Neuronal stem cell (in vitro differentiated cells): ENCODE measurements around the gene POLG2.

ENCODE experiments used
- DNase-seq: peaks from one replicate; pipeline ENCODE4 v3.0.0-alpha.2; 2013; ENCODE audit warnings: low spot score
- H2AFZ ChIP-seq: one replicate; pipeline ENCODE4 v1.6.1; 2013; ENCODE audit warnings: mild to moderate bottlenecking, low read length, inconsistent platforms
- H2AK5ac ChIP-seq: 2 replicates; pipeline ENCODE4 v1.6.1; 2013; ENCODE audit warnings: low read depth, mild to moderate bottlenecking, inconsistent platforms, low read length, moderate library complexity, mixed read lengths
- H2BK120ac ChIP-seq: 2 replicates; pipeline ENCODE4 v1.6.1; 2013; ENCODE audit warnings: low read depth, mild to moderate bottlenecking, inconsistent platforms, low read length, moderate library complexity, mixed read lengths
- H2BK12ac ChIP-seq: one replicate; pipeline ENCODE4 v1.6.1; 2013; ENCODE audit warnings: low read length, inconsistent platforms
- H2BK15ac ChIP-seq: 2 replicates; pipeline ENCODE4 v1.6.1; 2013; ENCODE audit warnings: mild to moderate bottlenecking, low read length, inconsistent platforms, mixed read lengths
- H2BK5ac ChIP-seq: one replicate; pipeline ENCODE4 v1.6.1; 2013; ENCODE audit warnings: inconsistent platforms, mild to moderate bottlenecking, low read length, moderate library complexity
- H3K14ac ChIP-seq: one replicate; pipeline ENCODE4 v1.6.1; 2013; ENCODE audit warnings: low read length, inconsistent platforms
- H3K18ac ChIP-seq: 2 replicates; pipeline ENCODE4 v1.6.1; 2013; ENCODE audit warnings: low read length, inconsistent platforms
- H3K23ac ChIP-seq: 2 replicates; pipeline ENCODE4 v1.6.1; 2013; ENCODE audit warnings: low read depth, mild to moderate bottlenecking, mixed read lengths, low read length, inconsistent platforms; ENCODE audit not compliant: poor library complexity
- H3K27ac ChIP-seq: replicated peaks from 3 replicates; pipeline ENCODE4 v1.5.1; 2013; ENCODE audit warnings: low read length, inconsistent platforms
- H3K27me3 ChIP-seq, 3 experiments: 2 replicates each; pipeline ENCODE4 v1.6.1; 2013; ENCODE audit warnings: low read length in 3 of 3, mild to moderate bottlenecking in 2 of 3, inconsistent platforms in 1 of 3, low read depth in 1 of 3, mixed read lengths in 1 of 3, moderate library complexity in 1 of 3; ENCODE audit not compliant: control insufficient read depth in 3 of 3, insufficient read depth in 3 of 3
- H3K36me3 ChIP-seq, 2 donors: replicated peaks in 1 of 2; 2 replicates each; pipeline ENCODE4 v1.6.1; 2013; ENCODE audit warnings: low read length in 2 of 2; ENCODE audit not compliant: control insufficient read depth in 2 of 2, insufficient read depth in 2 of 2
- H3K4ac ChIP-seq: 2 replicates; pipeline ENCODE4 v1.6.1; 2013; ENCODE audit warnings: inconsistent platforms, mild to moderate bottlenecking, low read length, moderate library complexity
- H3K4me1 ChIP-seq, 2 donors: 1 replicate in 1 of 2; 2 replicates in 1 of 2; pipeline ENCODE4 v1.6.1; 2013; ENCODE audit warnings: low read length in 2 of 2, low read depth in 1 of 2; ENCODE audit not compliant: control insufficient read depth in 2 of 2, insufficient read depth in 1 of 2
- H3K4me2 ChIP-seq: one replicate; pipeline ENCODE4 v1.6.1; 2013; ENCODE audit warnings: mild to moderate bottlenecking, low read length, inconsistent platforms; ENCODE audit not compliant: insufficient read depth, poor library complexity, severe bottlenecking
- H3K4me3 ChIP-seq, 2 donors: 2 replicates each; pipeline ENCODE4 v1.5.1; 2013; ENCODE audit warnings: low read length in 2 of 2, mild to moderate bottlenecking in 2 of 2, inconsistent platforms in 1 of 2, moderate library complexity in 1 of 2
- H3K79me1 ChIP-seq: one replicate; pipeline ENCODE4 v1.6.1; 2013; ENCODE audit warnings: low read depth, mild to moderate bottlenecking, inconsistent platforms, low read length, moderate library complexity
- H3K9ac ChIP-seq: one replicate; pipeline ENCODE4 v1.6.1; 2013; ENCODE audit warnings: mild to moderate bottlenecking, low read depth, low read length, inconsistent platforms; ENCODE audit not compliant: poor library complexity
- H3K9me3 ChIP-seq, 2 donors: replicated peaks in 1 of 2; 2 replicates each; pipeline versions ENCODE3 to v1.6.1; 2013; ENCODE audit warnings: low read length in 2 of 2, mild to moderate bottlenecking in 2 of 2, inconsistent platforms in 1 of 2, low read depth in 1 of 2, mixed read lengths in 1 of 2, moderate library complexity in 1 of 2; ENCODE audit not compliant: control insufficient read depth in 2 of 2, insufficient read depth in 1 of 2
- H4K8ac ChIP-seq: one replicate; pipeline ENCODE4 v1.6.1; 2013; ENCODE audit warnings: low read depth, mild to moderate bottlenecking, inconsistent platforms, low read length, moderate library complexity
- H4K91ac ChIP-seq: one replicate; pipeline ENCODE4 v1.6.1; 2013; ENCODE audit warnings: low read length, low read depth, mild to moderate bottlenecking, inconsistent platforms; ENCODE audit not compliant: poor library complexity
- WGBS, 2 donors: extraction: QIAGEN DNeasy Blood & Tissue Kit; methylation state at CpG; one replicate each; pipeline ENCODE4 v1.1.7; 2013; ENCODE audit warnings: missing lambda C conversion rate in 2 of 2, mixed read lengths in 1 of 2; ENCODE audit not compliant: insufficient read length in 2 of 2, insufficient replicate concordance in 1 of 2; ENCODE audit errors: extremely low coverage in 2 of 2; 5-methylcytosine and 5-hydroxymethylcytosine counted together

Gene POLG2

GRCh38 chr17:64515419-64515818, 18.6 kb upstream of the POLG2 start:
- H3K14ac ChIP-seq: no peak overlapping the region
- H3K4me2 ChIP-seq: no peak overlapping the region
- no peak overlapping the region for H2BK15ac ChIP-seq
- no peak overlapping the region for H4K8ac ChIP-seq
- H3K27ac ChIP-seq: no peak overlapping the region
- H3K4ac ChIP-seq: no peak overlapping the region
- no peak overlapping the region for H3K18ac ChIP-seq
- no peak overlapping the region for H3K9ac ChIP-seq
- no peak overlapping the region for H2AK5ac ChIP-seq
- no peak overlapping the region for H3K4me3 ChIP-seq
- H3K27me3 ChIP-seq: no peaks in the 10 kb centered on the region
- H2BK12ac ChIP-seq: no peak overlapping the region
- no peak overlapping the region for H4K91ac ChIP-seq
- DNase-seq: no peak
- WGBS, 2 donors: no CpG with 5 or more reads among the region's 2 CpGs
- H2AFZ ChIP-seq: no peak overlapping the region
- H3K79me1 ChIP-seq: peaks cover 2% of the 10 kb centered on the region
- H3K4me1 ChIP-seq: no peaks in the 10 kb centered on the region
- H2BK5ac ChIP-seq: no peak overlapping the region
- H3K9me3 ChIP-seq: no peaks in the 10 kb centered on the region
- no peak overlapping the region for H2BK120ac ChIP-seq
- no peak overlapping the region for H3K23ac ChIP-seq
- peaks cover 20 to 100% of the 10 kb centered on the region in 2 donors for H3K36me3 ChIP-seq

GRCh38 chr17:64509179-64509578, 12.3 kb upstream of the POLG2 start:
- Histone ChIP-seq H4K8ac (no peak overlapping the region), H3K4ac (no peak overlapping the region), H3K79me1 (peaks cover 5% of the 10 kb centered on the region), H3K23ac (no peak overlapping the region), H2BK120ac (no peak overlapping the region), H3K4me3 (no peak overlapping the region), H3K14ac (no peak overlapping the region), H3K4me1 (peaks cover 0 to 7% of the 10 kb centered on the region in 2 donors), H3K27me3 (no peaks in the 10 kb centered on the region), H2BK15ac (no peak overlapping the region), H3K18ac (no peak overlapping the region), H3K4me2 (no peak overlapping the region), H3K36me3 (peaks cover 11 to 75% of the 10 kb centered on the region in 2 donors), H3K9me3 (no peaks in the 10 kb centered on the region), H2BK5ac (no peak overlapping the region), H2AK5ac (no peak overlapping the region), H4K91ac (no peak overlapping the region), H2BK12ac (no peak overlapping the region), H2AFZ (no peak overlapping the region), H3K9ac (no peak overlapping the region), H3K27ac (no peak overlapping the region)
- no CpG with 5 or more reads among the region's 6 CpGs for WGBS, 2 donors
- DNase-seq: no peak

- Histone ChIP-seq H3K36me3 (peaks cover 16 to 75% of the 10 kb centered on the region in 2 donors), H3K27me3 (no peaks in the 10 kb centered on the region), H4K91ac (no peak overlapping the region), H2BK15ac (no peak overlapping the region), H3K4me3 (peak overlapping the region in 1 of 2 donors; percentile 88), H3K79me1 (peaks cover 5% of the 10 kb centered on the region), H2BK12ac (no peak overlapping the region), H3K4ac (no peak overlapping the region), H2AK5ac (no peak overlapping the region), H2BK5ac (no peak overlapping the region), H4K8ac (no peak overlapping the region), H3K18ac (no peak overlapping the region), H3K27ac (no peak overlapping the region), H3K23ac (no peak overlapping the region), H3K4me2 (no peak overlapping the region), H3K9me3 (no peaks in the 10 kb centered on the region), H3K9ac (no peak overlapping the region), H2BK120ac (no peak overlapping the region), H2AFZ (no peak overlapping the region), H3K4me1 (peaks cover 2 to 11% of the 10 kb centered on the region in 2 donors), H3K14ac (no peak overlapping the region)
- DNase-seq: no peak
- no CpG with 5 or more reads among the region's 2 CpGs for WGBS, 2 donors
These were observed 11.8 kb upstream of the POLG2 start for GRCh38 chr17:64508683-64509082.

GRCh38 chr17:64507413-64507782, 10.5 kb upstream of the POLG2 start:
- WGBS, 2 donors: no CpG with 5 or more reads among the region's 13 CpGs
- H3K18ac ChIP-seq: peak overlapping the region; percentile 99

More at GRCh38 chr17:64507413-64507782, 10.5 kb upstream of the POLG2 start:
- no peaks in the 10 kb centered on the region for H3K9me3 ChIP-seq
- H3K4ac ChIP-seq: no peak overlapping the region
- H3K4me3 ChIP-seq: peak overlapping the region; percentile 88 to 99
- no peak overlapping the region for H2BK12ac ChIP-seq
- peaks cover 5% of the 10 kb centered on the region for H3K79me1 ChIP-seq
- H3K4me1 ChIP-seq: peaks cover 3 to 11% of the 10 kb centered on the region in 2 donors
- H2AK5ac ChIP-seq: no peak overlapping the region
- H4K8ac ChIP-seq: no peak overlapping the region
- H3K4me2 ChIP-seq: peak overlapping the region; percentile 54
- peak overlapping the region; percentile 87 for H2AFZ ChIP-seq
- H3K27ac ChIP-seq: peak overlapping the region; percentile 93
- H3K9ac ChIP-seq: peak overlapping the region; percentile 98
- H3K27me3 ChIP-seq: no peaks in the 10 kb centered on the region
- peak overlapping the region; percentile 25 for H3K14ac ChIP-seq
- H2BK5ac ChIP-seq: peak overlapping the region; percentile 99
- H3K23ac ChIP-seq: peak overlapping the region; percentile 90
- H2BK120ac ChIP-seq: peak overlapping the region; percentile 78
- peaks cover 23 to 75% of the 10 kb centered on the region in 2 donors for H3K36me3 ChIP-seq
- no peak overlapping the region for H4K91ac ChIP-seq
- DNase-seq: peak; percentile 71
- H2BK15ac ChIP-seq: no peak overlapping the region
